ENCODE data around the gene TGM6.
"Not testable (repeated sequence)": the region's sequence is repeated elsewhere in the genome, so short reads cannot be mapped to it uniquely, and the experiment has no call there.

Gene TGM6

DNA sequence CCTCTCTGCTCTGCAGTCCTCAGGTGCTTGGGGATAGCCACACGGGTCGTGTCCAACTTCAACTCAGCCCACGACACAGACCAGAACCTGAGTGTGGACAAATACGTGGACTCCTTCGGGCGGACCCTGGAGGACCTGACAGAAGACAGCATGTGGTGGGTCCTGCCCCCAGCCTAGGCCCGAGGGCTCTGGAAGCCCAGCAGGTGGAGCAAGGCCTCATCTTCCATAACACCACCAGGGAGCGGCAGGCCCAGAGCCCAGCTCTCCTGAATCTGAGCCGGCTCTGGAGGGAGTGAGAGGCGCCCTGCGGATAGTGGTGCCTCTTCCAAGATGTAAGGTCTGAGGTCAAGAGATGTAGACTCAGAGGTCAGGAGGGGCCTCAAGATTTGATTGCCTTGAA is 19.6 kb downstream of the TGM6 start:
- DNase-seq = no peak

DNA sequence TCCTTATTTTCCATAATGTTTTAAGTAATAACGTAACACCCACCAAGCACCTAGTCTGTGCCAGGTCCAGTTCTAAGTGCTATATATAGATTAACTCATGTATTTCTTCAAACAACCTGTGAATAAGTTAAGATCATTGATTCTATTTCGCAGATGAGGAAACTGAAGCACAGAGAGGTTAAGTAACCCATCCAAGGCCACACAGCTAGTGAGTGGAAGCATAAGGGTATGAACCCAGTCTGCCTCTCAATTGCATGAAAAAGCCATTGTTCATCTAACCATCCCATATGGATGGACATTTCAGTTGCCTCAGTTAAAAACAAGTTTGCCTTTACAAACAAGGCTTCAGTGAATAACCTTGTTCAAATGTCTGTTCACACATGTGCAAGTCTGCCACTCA is 20.8 kb downstream of the TGM6 start:
- no peak for DNase-seq

DNA sequence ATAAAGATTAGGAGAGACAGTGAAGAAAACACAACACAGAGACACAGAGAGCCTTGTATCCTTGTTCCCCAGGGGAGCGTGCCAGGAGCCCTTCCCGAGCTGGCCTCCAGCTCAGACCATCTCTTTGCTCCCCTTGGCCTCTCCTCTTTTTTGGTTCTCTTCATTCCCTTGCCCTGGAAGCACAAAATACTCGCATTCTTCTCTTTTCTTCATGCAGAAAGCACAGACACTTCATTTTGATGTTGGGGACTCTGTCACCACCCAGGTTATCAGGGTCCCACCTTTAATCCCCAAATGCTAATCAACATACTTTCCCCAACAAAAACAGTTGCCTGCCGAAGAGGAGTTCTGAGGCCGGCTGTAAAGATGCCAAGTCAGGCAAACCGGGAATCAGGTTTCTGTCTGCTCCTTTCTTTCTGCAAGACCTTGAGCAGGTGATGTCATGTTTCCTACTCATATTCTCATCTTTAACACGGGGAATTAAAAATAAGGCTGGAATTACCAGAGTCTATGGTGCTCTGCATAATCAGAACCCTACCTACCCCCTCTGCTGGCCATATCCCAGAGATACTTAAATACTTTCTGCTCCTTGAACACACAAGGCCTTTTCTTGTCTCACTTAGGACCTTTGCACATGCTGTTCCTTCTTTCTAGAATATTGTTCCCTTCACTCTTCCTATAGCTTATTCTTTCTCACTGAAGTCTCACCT is 21.7 kb downstream of the TGM6 start:
- peak; percentile 30 for DNase-seq

DNA sequence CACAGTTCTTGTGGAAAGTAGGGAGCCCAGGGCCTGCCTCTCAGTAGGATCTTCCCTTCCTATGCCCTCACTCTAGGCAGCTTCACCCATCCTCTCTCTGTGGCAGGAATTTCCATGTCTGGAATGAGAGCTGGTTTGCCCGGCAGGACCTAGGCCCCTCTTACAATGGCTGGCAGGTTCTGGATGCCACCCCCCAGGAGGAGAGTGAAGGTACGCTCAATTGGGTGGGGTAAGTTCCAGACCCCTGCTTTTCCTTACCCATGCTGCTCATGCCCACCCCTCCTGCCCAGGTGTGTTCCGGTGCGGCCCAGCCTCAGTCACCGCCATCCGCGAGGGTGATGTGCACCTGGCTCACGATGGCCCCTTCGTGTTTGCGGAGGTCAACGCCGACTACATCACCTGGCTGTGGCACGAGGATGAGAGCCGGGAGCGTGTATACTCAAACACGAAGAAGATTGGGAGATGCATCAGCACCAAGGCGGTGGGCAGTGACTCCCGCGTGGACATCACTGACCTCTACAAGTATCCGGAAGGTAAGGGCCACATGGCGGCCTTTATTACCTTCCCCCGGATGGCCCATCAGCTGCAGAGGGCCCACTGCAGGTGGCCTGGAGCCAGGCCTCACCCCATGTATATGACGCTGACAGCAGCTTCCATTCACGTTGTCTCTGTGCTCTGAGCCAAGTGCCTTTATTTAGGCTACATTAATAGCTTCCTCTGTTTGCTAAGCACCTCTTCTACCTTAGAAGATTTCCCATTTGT is 22.8 kb downstream of the TGM6 start:
- DNase-seq = no peak

DNA sequence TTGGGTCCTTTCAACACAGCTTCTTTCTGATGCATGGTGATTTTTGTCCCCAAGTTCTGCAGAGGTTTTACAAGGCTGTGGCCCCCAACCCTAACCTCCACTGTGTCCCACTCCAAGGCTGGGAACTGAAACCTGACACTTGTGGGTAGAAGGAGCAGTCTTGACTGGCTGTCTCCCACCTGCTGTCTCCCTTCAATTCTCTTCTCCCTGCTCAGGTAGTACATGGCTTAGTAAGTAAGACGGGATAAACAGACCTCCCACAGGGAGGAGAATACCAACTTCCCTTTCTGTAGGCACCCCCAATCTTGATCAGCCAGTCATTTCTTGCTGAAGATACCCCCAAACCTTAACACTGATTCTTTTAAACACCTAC is 25.0 kb downstream of the TGM6 start:
- DNase-seq = no peak

DNA sequence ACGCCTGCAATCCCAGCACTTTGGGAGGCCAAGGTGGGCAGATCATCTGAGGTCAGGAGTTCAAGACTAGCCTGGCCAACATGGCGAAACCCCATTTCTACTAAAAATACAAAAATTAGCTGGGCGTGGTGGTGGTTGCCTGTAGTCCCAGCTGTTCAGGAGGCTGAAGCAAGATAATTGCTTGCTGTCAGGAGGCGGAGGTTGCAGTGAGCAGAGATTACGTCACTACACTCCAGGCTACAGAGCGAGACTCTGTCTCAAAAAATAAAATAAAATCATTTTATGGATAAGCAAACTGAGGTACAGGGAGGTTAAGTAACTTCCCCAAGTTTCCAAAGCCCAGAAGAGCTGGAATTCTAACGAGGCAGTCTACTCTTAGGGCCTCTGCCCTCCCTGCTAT is 26.7 kb downstream of the TGM6 start:
- DNase-seq = not testable (repeated sequence)

DNA sequence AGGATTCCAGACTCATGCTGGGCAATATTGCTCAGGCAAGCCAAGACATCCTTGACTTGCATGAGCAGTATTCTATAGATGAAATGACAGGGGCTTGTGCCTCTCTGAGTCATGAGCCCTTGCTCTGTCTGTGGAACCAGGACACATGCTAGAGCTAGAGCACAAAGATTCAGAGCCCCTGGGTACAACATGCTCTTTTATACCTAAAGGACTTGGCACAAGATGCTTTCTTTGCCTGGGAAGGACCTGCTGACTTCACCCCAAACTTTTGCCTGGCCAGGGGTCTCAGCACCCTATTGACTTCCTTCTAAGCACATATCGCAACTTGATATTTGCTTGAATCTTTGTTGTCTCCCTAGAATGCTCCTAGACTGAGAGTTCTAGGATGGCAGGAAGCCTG is 27.4 kb downstream of the TGM6 start:
- DNase-seq = no peak

DNA sequence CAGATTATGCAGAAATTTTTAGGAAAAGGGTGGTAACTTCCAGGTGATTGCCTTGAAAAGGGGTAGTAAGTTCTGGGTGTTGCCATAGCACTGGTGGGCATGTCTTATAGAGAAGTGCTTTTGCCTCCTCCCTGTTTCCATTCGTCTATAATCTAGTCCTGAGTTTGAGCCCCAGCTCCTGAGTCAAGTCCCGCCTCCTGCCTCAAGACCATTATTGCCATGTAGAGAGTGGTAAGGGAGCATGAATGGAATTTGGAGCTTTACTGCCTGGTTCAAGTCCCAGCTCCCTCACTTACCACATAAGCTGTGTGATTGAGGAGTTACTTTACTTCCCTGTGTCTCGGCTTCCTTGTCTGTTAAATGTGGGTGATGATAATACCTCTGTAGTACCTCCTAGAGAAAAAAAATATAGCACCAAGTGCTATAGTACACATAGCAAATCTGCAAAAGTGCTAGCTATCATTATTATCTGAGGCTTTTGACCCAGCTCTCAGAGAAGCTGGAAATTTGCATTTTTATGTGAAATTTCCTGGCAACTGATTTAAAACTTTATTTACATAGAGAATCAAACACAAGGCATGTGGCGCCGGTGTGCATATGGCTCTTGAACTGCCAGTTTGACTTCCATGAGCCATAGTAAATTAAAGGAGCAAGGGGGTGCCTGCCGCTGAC is 36.0 kb downstream of the TGM6 start:
- DNase-seq = no peak

DNA sequence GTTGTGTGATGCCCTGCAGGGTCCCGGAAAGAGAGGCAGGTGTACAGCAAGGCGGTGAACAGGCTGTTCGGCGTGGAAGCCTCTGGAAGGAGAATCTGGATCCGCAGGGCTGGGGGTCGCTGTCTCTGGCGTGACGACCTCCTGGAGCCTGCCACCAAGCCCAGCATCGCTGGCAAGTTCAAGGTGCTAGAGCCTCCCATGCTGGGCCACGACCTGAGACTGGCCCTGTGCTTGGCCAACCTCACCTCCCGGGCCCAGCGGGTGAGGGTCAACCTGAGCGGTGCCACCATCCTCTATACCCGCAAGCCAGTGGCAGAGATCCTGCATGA is 36.5 kb downstream of the TGM6 start:
- DNase-seq = no peak

DNA sequence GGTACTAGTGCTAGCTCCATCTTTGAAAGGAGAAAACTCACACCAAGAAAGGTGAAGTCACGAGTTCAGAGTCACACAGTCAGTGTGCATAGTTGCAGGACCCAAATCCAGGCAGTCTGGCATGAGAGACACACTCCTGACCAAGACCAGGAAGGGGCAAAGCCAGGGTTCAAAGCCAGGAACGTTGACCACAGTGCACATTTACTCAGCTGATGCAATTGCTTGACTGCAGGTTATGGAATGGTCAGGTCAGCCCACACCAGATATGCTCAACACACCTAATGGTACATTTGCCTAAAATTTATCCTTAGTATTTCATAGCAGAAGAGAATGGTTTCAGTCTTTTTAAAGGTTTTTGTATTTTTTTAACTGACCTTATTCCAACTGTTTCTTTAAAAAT is 37.7 kb downstream of the TGM6 start:
- DNase-seq = no peak

DNA sequence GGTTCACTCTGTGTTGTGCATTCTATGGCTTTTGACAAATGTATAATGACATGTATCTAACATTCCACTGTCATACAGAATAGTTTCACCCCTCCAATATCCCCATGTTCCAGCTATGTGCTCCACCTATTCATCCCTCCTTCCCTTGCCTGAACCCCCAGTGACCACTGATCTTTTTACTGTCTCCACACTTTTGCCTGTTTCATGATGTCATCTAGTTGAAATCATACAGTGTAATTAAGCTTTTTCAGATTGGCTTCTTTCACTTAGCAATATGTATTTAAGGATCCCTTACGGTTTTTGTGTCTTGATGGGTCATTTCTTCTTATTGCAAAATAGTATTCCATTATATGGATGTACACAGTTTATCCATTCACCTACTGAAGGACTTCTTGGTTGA is 39.8 kb downstream of the TGM6 start:
- no peak for DNase-seq

DNA sequence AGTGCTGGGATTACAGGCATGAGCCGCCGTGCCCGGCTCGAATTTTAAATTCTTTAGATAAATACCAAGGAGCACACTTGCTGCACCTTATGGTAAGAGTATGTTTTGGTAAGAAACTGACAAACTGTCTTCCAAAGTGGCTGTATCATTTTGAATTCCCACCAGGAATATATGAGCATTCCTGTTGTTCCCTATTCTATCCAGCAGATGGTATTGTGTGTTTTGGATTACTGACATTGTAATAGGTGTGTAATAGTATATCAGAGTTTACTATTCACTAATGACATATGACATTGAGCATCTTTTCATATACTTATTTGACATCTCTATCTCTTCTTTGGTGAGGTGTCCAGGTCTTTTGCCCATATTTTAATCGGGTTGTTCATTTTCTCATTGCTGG is 40.5 kb downstream of the TGM6 start:
- no peak for DNase-seq

DNA sequence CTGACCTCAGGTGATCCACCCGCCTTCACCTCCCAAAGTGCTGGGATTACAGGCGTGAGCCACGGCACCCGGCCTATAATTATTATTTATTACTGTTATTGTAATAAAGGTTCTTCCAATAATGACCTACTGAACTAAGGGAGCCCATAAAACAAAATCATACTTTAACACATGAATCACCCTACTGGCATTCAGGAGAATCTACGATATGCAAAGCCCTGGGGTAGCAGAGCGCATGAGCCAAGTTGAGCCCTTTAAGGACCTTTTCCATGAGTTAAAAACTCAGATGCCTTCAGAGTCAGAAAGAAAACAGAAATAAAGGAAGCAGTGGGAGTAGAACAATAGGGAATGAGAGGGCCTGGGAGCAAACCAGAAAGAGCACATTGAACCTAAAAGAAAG is 48.4 kb downstream of the TGM6 start:
- DNase-seq = no peak

DNA sequence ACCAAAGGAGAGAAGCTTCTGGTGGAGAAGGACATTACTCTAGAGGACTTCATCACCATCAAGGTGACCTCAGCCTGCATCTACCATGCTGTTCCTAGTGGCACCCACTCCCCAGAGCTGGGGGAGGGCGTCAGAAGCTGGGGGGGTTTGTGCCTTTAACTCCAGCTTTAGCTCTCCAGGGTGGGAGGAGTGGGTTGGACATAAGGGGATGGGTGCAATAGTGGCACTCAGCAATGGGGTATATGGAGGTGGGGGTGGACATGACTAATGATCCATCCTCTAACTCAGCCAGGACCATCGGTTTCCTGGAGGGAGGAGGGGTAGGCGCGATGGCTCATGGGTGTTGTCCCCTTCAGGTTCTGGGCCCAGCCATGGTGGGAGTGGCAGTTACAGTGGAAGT is 49.8 kb downstream of the TGM6 start:
- no peak for DNase-seq

DNA sequence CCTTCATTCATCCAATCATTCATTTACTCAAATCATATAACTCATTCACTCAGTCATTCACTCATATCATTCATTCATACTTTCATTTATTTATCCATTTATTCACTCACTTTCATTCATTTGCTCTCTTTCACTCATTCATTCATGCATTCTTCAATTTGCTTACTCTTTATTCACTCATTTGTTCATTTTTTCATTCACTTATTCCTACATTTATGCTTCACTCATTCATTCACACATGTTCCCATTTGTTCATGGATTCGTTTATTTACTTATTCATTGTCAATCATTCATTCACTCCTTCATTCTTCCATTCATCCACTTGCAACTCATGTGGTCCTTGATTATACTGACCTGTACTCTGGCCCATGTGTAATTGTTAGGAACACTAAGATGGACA is 50.5 kb downstream of the TGM6 start:
- DNase-seq = no peak

DNA sequence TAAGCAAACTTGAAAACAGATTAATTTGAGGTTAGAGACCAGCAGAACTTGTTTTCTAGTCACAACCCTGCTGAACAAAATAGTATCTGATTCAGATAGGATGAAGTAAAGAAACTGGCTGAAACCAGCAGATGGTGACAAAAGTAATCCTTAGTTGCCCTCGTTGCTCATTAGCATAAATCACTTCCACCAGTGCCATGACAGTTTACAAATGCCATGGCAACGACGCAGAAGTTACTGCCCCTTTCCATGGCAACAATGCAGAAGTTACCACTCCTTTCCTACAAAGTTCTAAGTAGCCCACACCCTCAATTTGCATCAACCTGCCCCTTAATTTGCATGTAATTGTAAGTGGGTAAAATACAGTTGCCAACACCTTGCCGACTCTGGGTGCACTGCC is 66.1 kb downstream of the TGM6 start:
- DNase-seq = no peak

DNA sequence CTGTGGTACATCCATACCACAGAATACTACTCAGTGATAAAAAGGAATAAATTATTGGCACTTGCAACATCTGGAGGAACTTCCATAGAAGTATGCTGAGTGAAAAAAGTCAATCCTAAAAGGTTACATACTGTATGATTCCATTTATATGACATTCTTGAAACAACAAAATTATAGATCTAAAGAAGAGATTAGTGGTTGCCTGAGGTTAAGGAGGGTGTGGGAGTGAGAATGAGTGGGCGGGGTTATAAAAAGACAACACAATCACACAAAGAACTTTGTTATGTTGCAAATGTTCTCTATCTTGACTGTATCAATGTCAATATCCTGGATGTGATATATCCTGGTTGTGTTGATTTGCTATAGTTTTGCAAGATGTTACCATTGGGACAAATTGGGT is 68.7 kb downstream of the TGM6 start:
- no peak for DNase-seq

DNA sequence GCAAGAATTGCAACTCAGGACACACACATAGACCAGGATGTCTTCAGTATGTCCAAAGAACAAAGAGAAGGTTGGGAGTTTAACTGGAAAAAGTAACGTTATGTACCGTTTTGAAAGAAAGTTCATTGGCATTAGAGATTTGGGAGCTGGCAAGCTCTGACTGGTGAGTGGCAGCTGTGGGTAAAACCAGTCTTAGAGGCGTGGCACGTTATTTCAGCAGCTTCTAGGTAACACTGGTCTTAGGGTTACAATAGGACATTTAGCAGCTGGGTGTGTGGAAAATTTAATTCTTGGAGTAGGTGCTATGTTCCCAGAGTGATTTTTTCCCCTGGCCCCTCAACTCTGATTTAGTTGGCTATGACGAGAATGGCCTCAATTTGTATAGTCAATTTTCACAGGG is 70.7 kb downstream of the TGM6 start:
- DNase-seq = no peak

DNA sequence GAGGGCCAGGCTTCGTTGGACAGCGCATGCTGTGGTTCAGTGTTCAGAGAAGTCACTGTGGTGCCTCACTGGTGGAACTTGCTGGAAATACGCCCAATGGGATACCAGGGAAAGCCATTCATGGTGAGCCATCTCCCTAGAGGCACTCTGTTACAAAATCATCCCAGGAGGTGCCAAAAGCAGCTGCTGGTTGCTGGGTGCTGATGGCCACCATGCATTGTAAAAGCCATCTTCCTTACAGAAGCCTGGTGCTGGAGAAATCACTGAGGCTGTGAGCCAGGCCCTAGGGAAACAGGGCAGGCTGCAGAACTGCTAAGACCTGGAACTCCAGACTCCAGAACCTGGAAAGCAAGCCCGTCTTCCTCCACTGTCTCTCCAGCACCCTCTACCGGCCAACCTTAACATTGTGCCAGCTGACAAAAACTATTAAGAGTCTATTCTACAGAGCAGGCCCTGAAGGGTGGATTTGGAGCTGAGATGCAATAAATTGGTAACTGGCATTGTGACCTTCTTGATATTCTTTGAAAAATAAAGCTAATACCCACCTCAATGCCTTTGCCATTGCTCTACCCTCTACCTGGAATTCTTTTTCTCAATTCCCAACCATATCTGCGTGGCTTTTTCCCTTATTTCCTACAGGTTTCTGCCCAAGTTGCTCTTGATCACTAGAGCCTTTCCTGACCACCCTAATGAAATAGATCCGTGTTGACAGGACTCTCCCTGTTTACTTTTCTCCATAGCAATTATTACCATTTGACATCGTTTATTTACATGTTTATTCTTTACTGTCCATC is 71.4 kb downstream of the TGM6 start:
- peak; percentile 62 for DNase-seq

DNA sequence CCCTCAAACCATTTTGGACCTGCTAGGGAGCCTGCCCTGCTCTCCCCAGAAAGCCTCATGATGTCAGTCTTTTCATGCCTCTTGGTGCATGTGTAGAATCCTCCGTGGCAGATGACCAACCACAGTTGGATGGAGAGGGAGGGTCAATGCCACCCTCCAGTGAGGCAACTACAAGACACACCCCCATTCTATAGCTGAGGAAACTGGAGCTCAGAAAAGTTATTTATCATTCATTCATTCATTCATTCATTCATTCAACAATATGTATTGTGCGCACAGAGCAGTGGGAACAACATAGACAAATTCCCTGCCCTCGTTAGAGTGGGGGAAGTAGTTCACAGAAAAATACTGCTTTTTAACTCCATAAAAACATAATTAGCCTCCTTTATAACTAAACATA is 73.1 kb downstream of the TGM6 start:
- no peak for DNase-seq

DNA sequence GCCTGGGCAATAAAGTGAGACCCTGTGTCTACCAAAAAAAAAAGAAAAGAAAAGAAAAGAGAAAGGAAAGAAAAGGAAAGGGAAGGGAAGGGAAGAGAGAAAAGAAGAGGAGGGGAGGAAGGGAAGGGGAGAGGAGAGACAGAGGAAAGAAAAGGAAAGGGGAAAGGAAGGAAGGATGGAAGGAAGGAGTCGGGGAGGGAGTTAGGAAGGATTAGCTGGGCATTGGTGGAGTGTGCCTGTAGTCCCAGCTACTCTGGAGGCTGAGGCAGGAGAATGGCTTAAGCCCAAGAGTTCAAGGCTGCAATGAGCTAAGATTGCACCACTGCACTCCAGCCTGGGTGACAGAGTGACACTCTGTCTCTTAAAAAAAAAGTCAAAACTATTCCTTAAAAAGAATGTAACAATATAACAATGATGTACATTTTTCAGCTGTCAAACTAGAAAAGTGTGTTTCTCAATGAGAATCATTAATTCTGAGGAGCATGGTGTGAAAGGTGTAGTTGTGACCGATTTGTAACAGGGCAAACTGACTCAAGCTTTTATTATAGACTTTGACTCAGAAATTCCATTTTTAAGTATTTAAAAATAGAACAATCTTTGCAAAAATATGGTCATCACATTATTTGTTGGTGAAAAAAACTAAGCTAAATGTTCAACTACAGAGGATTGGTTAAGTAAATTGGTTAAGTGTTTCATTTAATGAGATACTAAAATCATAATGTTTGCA is 75.2 kb downstream of the TGM6 start:
- no peak for DNase-seq

DNA sequence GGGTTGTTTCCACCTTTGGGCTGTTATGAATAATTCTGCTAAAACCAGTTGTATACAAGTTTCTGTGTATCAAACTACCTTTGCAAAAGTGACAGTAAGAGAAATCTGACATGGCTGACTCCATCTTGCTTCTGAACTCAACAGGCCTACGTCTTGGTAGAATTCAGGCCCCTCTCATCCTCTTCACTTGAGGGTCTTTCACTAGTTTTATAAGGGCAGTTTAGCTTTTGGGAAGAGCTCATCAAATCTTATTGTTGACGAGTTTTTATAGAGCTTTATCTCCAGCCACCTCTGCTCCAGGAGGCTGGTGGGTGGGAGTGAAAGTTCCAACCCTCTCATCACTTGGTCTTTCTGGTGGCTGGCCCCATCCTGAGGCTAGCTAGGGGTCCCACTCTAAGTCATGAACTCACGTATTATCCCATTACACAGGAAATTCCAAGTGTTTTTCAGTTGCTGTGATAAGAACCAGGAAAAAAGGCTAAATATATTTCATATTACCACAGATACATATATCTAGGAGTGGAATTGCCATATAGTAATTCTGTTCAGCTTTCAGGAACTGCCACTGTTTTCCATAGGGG is 78.3 kb downstream of the TGM6 start:
- no peak for DNase-seq
